MM.1S (cell line): ENCODE data around the gene NUP210.

Source experiments
- DNase-seq: peaks from one replicate; pipeline ENCODE4 v3.0.0-alpha.2; 2015
- H2AFZ ChIP-seq: fragments of 300-600 bp; sonication (generic); 2 replicates; pipeline ENCODE4 v1.6.0; 2016; ENCODE audit warnings: antibody characterized with exemption, low read length
- H3F3A ChIP-seq: fragments of 300-600 bp; sonication (generic); 2 replicates; pipeline ENCODE4 v1.6.1; 2016; ENCODE audit warnings: mild to moderate bottlenecking, antibody characterized with exemption, low read length, moderate library complexity, mixed read lengths; ENCODE audit not compliant: insufficient read depth
- H3K27ac ChIP-seq: fragments of 300-600 bp; sonication (generic); 2 replicates; pipeline ENCODE4 v1.5.1; 2016; ENCODE audit warnings: mild to moderate bottlenecking, low read length
- H3K27me3 ChIP-seq: fragments of 300-600 bp; sonication (generic); replicated peaks from 2 replicates; pipeline ENCODE4 v1.6.0; 2016; ENCODE audit warnings: low read length; ENCODE audit not compliant: insufficient read depth
- H3K36me3 ChIP-seq: fragments of 300-600 bp; sonication (generic); replicated peaks from 2 replicates; pipeline ENCODE4 v1.6.1; 2016; ENCODE audit warnings: mild to moderate bottlenecking, low read length, mixed read lengths; ENCODE audit not compliant: insufficient read depth
- H3K4me1 ChIP-seq: fragments of 300-600 bp; sonication (generic); 2 replicates; pipeline ENCODE4 v1.6.1; 2016; ENCODE audit warnings: low read length, mixed read lengths
- H3K4me2 ChIP-seq: fragments of 300-600 bp; sonication (generic); 2 replicates; pipeline ENCODE4 v1.6.0; 2016; ENCODE audit warnings: low read depth, low read length
- H3K4me3 ChIP-seq: fragments of 300-600 bp; sonication (generic); 2 replicates; pipeline ENCODE4 v1.5.1; 2016; ENCODE audit warnings: low read length, mixed read lengths
- H3K79me2 ChIP-seq: fragments of 300-600 bp; sonication (generic); 2 replicates; pipeline ENCODE4 v1.6.1; 2016; ENCODE audit warnings: mixed run types, low read length, mixed read lengths
- H3K9ac ChIP-seq: fragments of 300-600 bp; sonication (generic); 2 replicates; pipeline ENCODE4 v1.6.1; 2016; ENCODE audit warnings: low read length, mixed read lengths
- H3K9me2 ChIP-seq: fragments of 300-600 bp; sonication (generic); replicated peaks from 2 replicates; pipeline ENCODE4 v1.6.1; 2016; ENCODE audit warnings: mild to moderate bottlenecking, low read length, mixed read lengths; ENCODE audit not compliant: insufficient read depth
- H3K9me3 ChIP-seq: fragments of 300-600 bp; sonication (generic); replicated peaks from 2 replicates; pipeline ENCODE4 v1.6.1; 2016; ENCODE audit warnings: mild to moderate bottlenecking, low read length, mixed read lengths; ENCODE audit not compliant: insufficient read depth
- H4K20me1 ChIP-seq: fragments of 300-600 bp; sonication (generic); 2 replicates; pipeline ENCODE4 v1.6.1; 2016; ENCODE audit warnings: mild to moderate bottlenecking, low read length, moderate library complexity, mixed read lengths; ENCODE audit not compliant: insufficient read depth
- EZH2 ChIP-seq: fragments of 300-600 bp; sonication (generic); optimal IDR thresholded peaks from 2 replicates; pipeline ENCODE3; 2017; ENCODE audit warnings: low read depth, mild to moderate bottlenecking, antibody characterized with exemption, low read length, mixed read lengths
- EZH2phosphoT487 ChIP-seq: fragments of 300-600 bp; sonication (generic); IDR thresholded peaks from 2 replicates; pipeline ENCODE4 v1.6.1; 2018; ENCODE audit warnings: antibody characterized with exemption, low read length
- TF ChIP-seq, protein P1 (sequence below): fragments of 300-600 bp; sonication (generic); IDR thresholded peaks from 2 replicates; pipeline ENCODE4 v1.5.1; 2016; ENCODE audit warnings: antibody characterized with exemption, low read length, mixed read lengths

The NUP210 gene

DNA sequence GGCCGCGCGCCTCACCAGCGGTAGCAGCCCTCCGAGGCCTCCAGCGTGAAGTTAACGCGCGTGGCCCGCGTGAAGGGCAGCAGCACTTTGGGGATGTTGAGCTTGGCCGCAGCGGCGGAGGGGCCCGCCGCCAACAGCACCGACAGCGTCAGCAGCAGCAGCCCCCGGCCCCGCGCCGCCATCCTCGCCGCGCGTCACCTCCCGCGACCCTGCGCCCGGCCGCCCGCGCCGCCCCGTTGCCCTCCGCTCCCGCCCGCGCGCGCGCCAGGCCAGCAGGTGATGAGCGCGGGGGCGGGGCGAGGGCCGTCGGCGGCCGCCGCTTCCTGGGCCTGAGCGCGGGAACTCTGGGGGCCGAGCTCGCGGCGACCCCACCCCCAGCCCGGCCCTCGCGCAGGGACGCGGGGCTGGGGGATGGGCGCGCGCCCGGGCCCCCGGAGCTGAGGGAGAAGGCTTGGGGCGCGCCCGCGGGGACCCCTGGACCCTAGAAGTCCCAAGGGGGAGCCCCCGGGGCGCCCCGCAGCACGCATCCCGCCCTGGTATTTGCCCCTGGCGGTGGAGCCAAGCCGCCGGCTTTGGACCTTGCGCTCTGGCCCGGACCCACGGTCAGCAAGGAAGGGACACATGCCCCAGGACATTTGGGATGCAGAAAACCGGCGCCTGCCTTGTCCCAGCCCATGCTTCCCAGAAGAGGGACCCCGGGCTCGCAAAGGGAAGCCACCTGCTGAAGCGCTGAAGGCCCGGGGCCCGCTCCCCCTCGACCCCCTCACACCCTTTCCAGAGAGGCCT lies at the start of gene NUP210:
Gene NUP210, minus strand, starts transcription at position 278 of the 786 bp plus-strand sequence. Its CDS starts 96 bp downstream, at position 182.
- no peaks in the 10 kb centered on the region for H3K27me3 ChIP-seq
- DNase-seq = peak; percentile 83
- H3K9ac ChIP-seq = peak within 1 kb of the TSS; percentile 100
- peak within 1 kb of the TSS; percentile 51 for H2AFZ ChIP-seq
- peak within 1 kb of the TSS; percentile 95 for H3K4me3 ChIP-seq
- peaks cover 28% of the 10 kb centered on the region for H4K20me1 ChIP-seq
- no peak for TF ChIP-seq EZH2phosphoT487
- TF ChIP-seq, protein P1, sequence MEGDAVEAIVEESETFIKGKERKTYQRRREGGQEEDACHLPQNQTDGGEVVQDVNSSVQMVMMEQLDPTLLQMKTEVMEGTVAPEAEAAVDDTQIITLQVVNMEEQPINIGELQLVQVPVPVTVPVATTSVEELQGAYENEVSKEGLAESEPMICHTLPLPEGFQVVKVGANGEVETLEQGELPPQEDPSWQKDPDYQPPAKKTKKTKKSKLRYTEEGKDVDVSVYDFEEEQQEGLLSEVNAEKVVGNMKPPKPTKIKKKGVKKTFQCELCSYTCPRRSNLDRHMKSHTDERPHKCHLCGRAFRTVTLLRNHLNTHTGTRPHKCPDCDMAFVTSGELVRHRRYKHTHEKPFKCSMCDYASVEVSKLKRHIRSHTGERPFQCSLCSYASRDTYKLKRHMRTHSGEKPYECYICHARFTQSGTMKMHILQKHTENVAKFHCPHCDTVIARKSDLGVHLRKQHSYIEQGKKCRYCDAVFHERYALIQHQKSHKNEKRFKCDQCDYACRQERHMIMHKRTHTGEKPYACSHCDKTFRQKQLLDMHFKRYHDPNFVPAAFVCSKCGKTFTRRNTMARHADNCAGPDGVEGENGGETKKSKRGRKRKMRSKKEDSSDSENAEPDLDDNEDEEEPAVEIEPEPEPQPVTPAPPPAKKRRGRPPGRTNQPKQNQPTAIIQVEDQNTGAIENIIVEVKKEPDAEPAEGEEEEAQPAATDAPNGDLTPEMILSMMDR = no peak; the same call in 1 of the 2 replicates
- TF ChIP-seq EZH2 = no peak
- H3K27ac ChIP-seq = peak within 1 kb of the TSS; percentile 100
- peaks cover 48% of the 10 kb centered on the region for H3K79me2 ChIP-seq
- no peaks in the 10 kb centered on the region for H3K36me3 ChIP-seq
- no peaks in the 10 kb centered on the region for H3K9me3 ChIP-seq
- H3K4me2 ChIP-seq = peak within 1 kb of the TSS; percentile 95
- H3K4me1 ChIP-seq = peaks cover 45% of the 10 kb centered on the region
- H3F3A ChIP-seq = peaks cover 56% of the 10 kb centered on the region
- no peaks in the 10 kb centered on the region for H3K9me2 ChIP-seq

DNA sequence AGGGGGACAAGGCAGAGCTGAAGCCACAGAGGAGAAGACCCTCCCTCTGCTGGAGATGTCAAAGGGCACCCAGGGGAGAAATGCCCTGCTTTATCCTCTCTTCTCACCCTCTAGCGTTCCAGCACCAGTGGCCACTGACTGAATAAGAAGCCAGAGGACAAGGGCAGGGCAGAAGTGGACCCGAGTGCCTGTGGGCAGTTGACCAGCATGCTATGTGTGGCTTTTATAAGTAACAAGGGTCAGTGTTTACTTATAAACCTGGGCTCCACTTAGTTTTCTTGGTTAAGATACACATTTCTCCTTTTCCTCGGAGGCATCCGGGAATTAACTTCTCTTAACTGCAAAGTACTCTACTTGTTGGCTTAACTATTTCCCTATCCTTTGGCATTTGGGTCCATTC lies 46.7 kb upstream of the NUP210 start:
- TF ChIP-seq EZH2 (no peak), EZH2phosphoT487 (no peak)
- TF ChIP-seq, protein P1 = no peak
- Histone ChIP-seq H3K9me2 (no peaks in the 10 kb centered on the region), H3F3A (no peaks in the 10 kb centered on the region), H3K9ac (no peak overlapping the region), H3K27ac (no peak overlapping the region), H3K36me3 (no peaks in the 10 kb centered on the region), H3K27me3 (no peaks in the 10 kb centered on the region), H3K4me2 (no peak overlapping the region), H4K20me1 (no peaks in the 10 kb centered on the region), H3K9me3 (no peaks in the 10 kb centered on the region), H2AFZ (no peak overlapping the region), H3K4me3 (no peak overlapping the region), H3K79me2 (no peaks in the 10 kb centered on the region), H3K4me1 (peaks cover 7% of the 10 kb centered on the region)
- DNase-seq = no peak

DNA sequence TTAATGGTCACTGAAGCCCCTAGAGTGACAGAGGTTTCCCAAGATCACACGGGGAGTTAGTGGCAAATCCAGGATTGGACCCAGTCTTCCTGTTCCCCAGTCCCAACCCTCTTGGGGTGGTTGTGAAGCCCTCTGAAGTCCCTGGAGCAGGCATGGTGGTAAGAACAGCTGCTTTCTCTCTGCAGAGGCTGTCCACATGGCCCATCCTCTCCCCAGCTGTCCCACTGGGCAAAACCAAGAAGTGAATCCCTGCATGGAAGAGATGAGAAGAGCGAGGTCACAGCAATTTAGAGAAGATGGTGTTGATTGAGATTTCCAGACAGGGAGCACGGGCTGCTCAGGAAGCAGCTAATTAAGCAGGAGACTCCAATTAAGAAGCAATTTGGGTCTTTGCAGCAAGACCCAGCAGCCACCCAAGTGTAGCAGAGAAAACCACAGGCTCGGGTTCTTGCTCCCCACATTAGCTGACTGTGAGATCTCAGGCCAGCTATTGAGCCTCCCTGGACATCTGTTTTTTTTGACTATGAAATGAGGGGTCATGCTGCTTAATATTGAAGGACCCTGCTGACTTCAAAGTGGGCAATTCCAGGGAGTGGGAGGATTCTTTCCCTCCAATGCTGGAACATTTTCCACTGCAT lies 45.2 kb upstream of the NUP210 start:
- Histone ChIP-seq H3K4me1 (peaks cover 15% of the 10 kb centered on the region), H2AFZ (no peak overlapping the region), H3K9me2 (no peaks in the 10 kb centered on the region)

More for the DNA sequence above, 45.2 kb upstream of the NUP210 start:
- DNase-seq = no peak
- H4K20me1 ChIP-seq = no peaks in the 10 kb centered on the region
- H3K9ac ChIP-seq = no peak overlapping the region
- H3K9me3 ChIP-seq = no peaks in the 10 kb centered on the region
- no peak overlapping the region for H3K27ac ChIP-seq
- TF ChIP-seq EZH2 = no peak
- TF ChIP-seq, protein P1 = no peak
- no peak for TF ChIP-seq EZH2phosphoT487
- H3K36me3 ChIP-seq = no peaks in the 10 kb centered on the region
- no peak overlapping the region for H3K4me3 ChIP-seq
- no peaks in the 10 kb centered on the region for H3F3A ChIP-seq
- no peaks in the 10 kb centered on the region for H3K79me2 ChIP-seq
- H3K27me3 ChIP-seq = no peaks in the 10 kb centered on the region
- no peak overlapping the region for H3K4me2 ChIP-seq
